SHP77 (cell line): Measurements from ENCODE around the gene EEF1AKMT4.
"Not testable (repeated sequence)": the region's sequence is repeated elsewhere in the genome, so short reads cannot be mapped to it uniquely, and the experiment has no call there.

Source experiments
- DNase-seq, 2 experiments: peaks; one replicate each; lab custom pipeline; 2025; lab: John Stamatoyannopoulos, UW

Gene EEF1AKMT4

GRCh38 chr3:184259878-184260723 lies 10.6 kb downstream of the EEF1AKMT4 start:
- peak in 1 of 2 experiments; percentile 21 for DNase-seq

GRCh38 chr3:184260724-184261269 lies 11.3 kb downstream of the EEF1AKMT4 start:
- no peak for DNase-seq

- DNase-seq: peak; percentile 90 to 92
Observed at GRCh38 chr3:184261270-184261853, 11.9 kb downstream of the EEF1AKMT4 start, which contains the start of gene CAMK2N2. Gene CAMK2N2, minus strand, starts transcription at chr3:184261553. Its CDS starts 268 bp downstream, at chr3:184261285.

DNA sequence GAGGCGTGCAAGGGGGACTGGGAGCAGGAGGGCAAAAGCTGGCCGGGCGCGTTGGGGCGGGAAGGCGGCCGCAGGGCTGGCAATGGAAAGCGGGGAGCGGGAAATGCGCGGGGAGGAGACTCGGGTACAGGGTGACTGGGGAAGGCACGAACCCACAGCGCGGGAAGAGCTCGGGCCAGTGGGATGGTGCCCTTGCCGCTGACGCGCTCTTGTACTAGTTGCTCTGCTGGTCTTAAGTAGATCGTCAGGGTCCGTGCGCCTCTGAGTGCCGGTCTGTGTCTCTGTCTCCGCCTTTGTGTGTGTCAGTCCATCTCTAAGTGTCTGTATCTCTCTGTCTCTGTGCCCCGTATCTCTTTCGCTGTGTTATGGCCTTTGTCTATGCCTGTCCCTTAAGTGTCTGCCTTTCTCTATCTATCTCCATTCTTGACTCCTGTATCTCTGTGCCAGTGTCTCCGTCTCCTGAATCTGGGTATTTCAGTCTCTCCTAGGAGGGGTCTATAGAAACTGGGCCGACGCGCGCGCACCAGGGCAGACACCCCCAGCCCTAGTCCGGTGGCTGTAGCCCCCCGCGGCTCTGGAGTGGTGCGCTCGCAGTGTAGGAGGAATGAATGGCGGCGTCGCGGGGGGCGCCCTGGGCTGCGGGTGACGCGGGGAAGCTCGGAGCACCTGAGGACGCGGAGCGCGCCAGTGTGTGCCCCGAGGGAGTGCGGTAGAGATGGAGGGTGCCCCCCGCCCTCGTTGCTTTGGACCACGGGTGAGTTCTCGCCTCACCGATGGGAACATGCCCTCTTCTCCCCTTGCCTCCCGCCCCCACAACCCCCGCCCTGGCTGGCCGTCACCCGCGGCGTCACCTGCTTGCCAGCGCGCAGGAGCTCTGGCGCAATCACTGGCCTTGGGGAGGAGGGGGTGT lies 12.6 kb downstream of the EEF1AKMT4 start:
- peak; percentile 38 to 80 for DNase-seq

DNA sequence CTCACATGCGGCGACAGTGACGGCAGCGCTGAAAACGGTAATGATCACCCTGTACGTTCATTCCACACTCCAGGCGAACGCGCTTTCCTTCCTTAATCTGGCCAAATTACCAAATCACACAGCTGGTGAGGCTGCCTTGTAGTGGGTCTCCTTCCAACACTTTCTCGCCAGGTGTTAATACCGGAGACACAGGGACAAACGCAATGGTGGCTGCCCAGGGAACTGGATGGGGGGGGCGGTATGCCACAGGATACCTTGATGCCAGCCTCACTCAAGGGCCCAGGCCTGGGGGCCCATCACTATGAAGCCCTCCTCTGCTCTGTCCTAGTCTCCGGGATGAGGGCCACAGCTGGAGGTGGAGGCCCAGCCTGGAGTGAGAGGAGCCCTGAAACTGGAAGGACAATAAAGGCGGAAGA lies 13.3 kb downstream of the EEF1AKMT4 start:
- no peak for DNase-seq

DNA sequence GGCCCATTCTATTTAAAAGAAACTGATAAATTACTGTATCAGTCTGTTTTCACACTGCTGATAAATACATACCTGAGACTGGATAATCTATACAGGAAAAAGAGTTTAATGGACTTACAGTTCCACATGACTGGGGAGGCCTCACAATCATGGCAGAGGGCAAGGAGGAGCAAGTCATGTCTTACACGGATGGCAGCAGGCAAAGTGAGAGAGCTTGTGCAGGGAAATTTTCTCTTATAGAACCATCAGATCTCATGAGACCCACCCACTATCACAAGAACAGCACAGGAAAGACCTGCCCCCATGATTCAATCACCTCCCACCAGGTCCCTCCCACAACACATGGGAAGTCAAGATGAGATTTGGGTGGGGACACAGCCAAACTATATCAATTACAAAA lies 17.8 kb downstream of the EEF1AKMT4 start:
- DNase-seq: not testable (repeated sequence)

GRCh38 chr3:184272269-184272668 lies 22.8 kb downstream of the EEF1AKMT4 start:
- no peak for DNase-seq

DNA sequence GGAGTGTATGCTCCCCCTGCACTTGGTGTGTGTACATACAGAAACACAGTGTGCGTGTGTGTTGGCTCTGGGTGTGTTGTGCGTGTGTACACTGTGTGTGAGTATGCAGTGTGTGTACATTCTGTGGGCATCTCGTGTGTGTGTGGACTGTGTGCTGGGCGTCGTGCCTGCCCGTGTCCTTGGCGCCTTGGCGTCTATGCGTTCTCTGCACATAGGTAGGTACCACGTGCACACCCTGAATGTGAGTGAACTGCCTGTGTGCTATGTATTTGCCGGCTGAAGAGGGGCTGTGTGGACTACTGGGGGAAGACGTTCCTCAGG lies 25.9 kb downstream of the EEF1AKMT4 start:
- DNase-seq: no peak

GRCh38 chr3:184275961-184276910 lies 26.8 kb downstream of the EEF1AKMT4 start, which contains the start of gene ECE2:
Gene ECE2, plus strand, starts transcription at chr3:184276022. Its CDS starts 132 bp downstream, at chr3:184276154.
- no peak for DNase-seq

DNA sequence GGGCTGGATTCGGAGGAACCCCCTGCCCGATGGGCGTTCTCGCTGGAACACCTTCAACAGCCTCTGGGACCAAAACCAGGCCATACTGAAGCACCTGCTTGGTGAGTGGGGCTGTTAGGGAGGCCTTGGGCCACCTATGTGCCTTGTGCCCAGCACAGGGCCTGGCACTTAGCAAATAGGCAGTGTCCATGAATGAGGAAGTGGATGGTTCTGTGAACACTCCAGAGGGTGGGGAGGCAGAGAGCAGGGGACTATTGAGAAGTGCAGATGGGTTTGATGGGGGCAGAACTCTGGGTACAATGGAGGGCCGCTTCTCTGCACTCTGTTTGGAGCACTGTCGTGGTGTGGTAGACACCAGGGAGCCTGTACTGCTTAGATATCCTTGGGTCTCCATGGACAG lies 27.9 kb downstream of the EEF1AKMT4 start:
- no peak for DNase-seq

GRCh38 chr3:184282941-184283340 lies 33.5 kb downstream of the EEF1AKMT4 start:
- DNase-seq: no peak

DNA sequence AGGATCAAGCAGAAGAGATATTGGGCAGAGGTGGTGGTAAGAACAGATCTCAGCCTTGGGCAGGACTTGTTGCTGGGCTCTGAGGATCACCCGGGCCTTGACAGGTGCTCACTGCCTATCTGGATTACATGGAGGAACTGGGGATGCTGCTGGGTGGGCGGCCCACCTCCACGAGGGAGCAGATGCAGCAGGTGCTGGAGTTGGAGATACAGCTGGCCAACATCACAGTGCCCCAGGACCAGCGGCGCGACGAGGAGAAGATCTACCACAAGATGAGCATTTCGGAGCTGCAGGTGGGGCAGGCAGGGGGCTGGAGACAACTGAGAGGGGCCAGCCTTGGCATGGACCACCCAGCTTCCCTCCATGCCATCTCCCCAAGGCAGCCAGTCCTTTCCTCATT lies 34.2 kb downstream of the EEF1AKMT4 start:
- DNase-seq: no peak

DNA sequence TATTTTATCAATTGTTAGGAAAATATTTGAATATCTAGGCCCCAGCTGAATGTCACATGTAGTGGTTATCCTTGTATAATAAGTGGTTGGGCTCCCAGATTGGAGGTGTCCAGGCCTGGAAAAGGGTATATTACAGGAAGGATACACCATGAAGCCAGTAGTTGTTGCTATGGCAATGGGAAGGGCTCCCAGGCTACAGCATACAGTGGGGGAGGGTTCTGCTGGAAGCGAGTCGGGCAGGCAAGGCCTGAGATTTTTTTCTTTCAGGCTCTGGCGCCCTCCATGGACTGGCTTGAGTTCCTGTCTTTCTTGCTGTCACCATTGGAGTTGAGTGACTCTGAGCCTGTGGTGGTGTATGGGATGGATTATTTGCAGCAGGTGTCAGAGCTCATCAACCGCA lies 35.2 kb downstream of the EEF1AKMT4 start:
- peak; percentile 77 to 82 for DNase-seq

DNA sequence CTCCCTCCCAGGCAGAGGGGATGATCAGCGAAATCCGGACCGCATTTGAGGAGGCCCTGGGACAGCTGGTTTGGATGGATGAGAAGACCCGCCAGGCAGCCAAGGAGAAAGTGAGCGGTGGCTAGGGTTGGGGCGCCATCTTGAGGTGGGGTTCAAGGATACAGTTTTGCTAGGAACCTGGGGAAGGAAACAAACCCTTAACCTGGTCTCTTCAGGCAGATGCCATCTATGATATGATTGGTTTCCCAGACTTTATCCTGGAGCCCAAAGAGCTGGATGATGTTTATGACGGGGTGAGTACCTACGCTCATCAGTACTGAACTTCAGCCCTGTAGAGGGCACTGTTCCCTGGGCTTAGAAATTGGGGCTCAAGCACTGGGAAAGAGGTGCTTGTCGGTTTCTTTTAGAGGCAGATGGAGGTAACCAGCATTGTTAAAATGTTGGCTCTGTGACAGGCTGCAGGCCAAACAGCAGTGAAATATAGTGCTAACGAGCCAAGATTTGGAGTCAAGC lies 40.0 kb downstream of the EEF1AKMT4 start:
- DNase-seq: peak; percentile 51 to 55

- DNase-seq: no peak
Observed at GRCh38 chr3:184290331-184290730, 40.9 kb downstream of the EEF1AKMT4 start.

- DNase-seq: no peak
Observed at GRCh38 chr3:184291044-184291737, 41.7 kb downstream of the EEF1AKMT4 start.

DNA sequence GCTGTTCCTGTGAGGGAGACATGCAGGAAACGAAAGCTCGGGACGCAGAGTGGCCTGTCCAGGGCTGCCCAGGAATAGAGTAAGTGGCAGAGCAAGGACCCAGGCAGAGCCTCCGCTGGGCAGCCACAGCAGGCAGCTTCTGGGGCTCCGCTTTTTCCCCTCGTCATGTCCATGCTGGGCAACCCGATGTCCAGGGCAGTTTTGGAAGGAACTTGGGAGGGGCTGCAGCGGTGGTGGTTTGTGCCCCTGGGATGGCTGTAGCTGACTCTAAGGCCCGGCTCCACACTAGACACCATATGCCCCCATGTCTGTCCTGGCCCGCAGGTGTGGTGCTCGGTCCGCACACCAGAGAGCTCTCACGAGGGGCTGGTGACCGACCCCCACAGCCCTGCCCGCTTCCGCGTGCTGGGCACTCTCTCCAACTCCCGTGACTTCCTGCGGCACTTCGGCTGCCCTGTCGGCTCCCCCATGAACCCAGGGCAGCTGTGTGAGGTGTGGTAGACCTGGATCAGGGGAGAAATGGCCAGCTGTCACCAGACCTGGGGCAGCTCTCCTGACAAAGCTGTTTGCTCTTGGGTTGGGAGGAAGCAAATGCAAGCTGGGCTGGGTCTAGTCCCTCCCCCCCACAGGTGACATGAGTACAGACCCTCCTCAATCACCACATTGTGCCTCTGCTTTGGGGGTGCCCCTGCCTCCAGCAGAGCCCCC lies 42.4 kb downstream of the EEF1AKMT4 start:
- DNase-seq: no peak

GRCh38 chr3:184295771-184296170 lies 46.3 kb downstream of the EEF1AKMT4 start:
- peak in 1 of 2 experiments; percentile 3 for DNase-seq

- no peak for DNase-seq
Observed at GRCh38 chr3:184296616-184297015, 47.1 kb downstream of the EEF1AKMT4 start.
